DMS153 treated with DMSO at 0.1 percent for 48 hours (cell line): ENCODE data around the gene HDAC9.
"Not testable (repeated sequence)": the region's sequence is repeated elsewhere in the genome, so short reads cannot be mapped to it uniquely, and the experiment has no call there.

Experiments
- DNase-seq: peaks from one replicate; lab custom pipeline; 2025; ENCODE audit not compliant: unreplicated experiment; lab: John Stamatoyannopoulos, UW

HDAC9 gene

GRCh38 chr7:18702071-18702829, 206.7 kb downstream of the HDAC9 start:
- DNase-seq = no peak

GRCh38 chr7:18703685-18704084, 208.1 kb downstream of the HDAC9 start:
- no peak for DNase-seq

GRCh38 chr7:18706670-18707069, 211.1 kb downstream of the HDAC9 start:
- no peak for DNase-seq

GRCh38 chr7:18708204-18708603, 212.7 kb downstream of the HDAC9 start:
- no peak for DNase-seq

- DNase-seq = no peak
These were observed 220.4 kb downstream of the HDAC9 start for GRCh38 chr7:18715988-18716387.

- DNase-seq = no peak
These were observed 225.9 kb downstream of the HDAC9 start for GRCh38 chr7:18721429-18721828.

- no peak for DNase-seq
These were observed 228.8 kb downstream of the HDAC9 start for GRCh38 chr7:18724318-18724717.

- DNase-seq = no peak
These were observed 231.7 kb downstream of the HDAC9 start for GRCh38 chr7:18727115-18727870.

GRCh38 chr7:18736012-18736411, 240.5 kb downstream of the HDAC9 start:
- not testable (repeated sequence) for DNase-seq

- no peak for DNase-seq
These were observed 245.0 kb downstream of the HDAC9 start for GRCh38 chr7:18740579-18740988.

GRCh38 chr7:18753972-18754610, 258.5 kb downstream of the HDAC9 start:
- DNase-seq = no peak

- DNase-seq = no peak
These were observed 259.2 kb downstream of the HDAC9 start for GRCh38 chr7:18754766-18755165.

- DNase-seq = no peak
These were observed 260.2 kb downstream of the HDAC9 start for GRCh38 chr7:18755793-18756192.

- DNase-seq = no peak
These were observed 261.0 kb downstream of the HDAC9 start for GRCh38 chr7:18756378-18757050.

GRCh38 chr7:18760046-18760445, 264.5 kb downstream of the HDAC9 start:
- no peak for DNase-seq

- DNase-seq = no peak
These were observed 265.3 kb downstream of the HDAC9 start for GRCh38 chr7:18760631-18761445.

- DNase-seq = no peak
These were observed 266.6 kb downstream of the HDAC9 start for GRCh38 chr7:18762189-18762588.

GRCh38 chr7:18768256-18768655, 272.7 kb downstream of the HDAC9 start:
- DNase-seq = no peak

- no peak for DNase-seq
These were observed 274.7 kb downstream of the HDAC9 start for GRCh38 chr7:18770154-18770811.

GRCh38 chr7:18770822-18771221, 275.3 kb downstream of the HDAC9 start:
- no peak for DNase-seq
